Lower leg skin (tissue), 4 donors: ENCODE measurements around the gene CFL1. TPM values are rescaled to one million over a fixed set of nuclear protein-coding genes. Genes with fewer than 3 reads are reported as not detected.

Experiments used
- DNase-seq, 2 donors: peaks; one replicate each; pipeline ENCODE4 v3.0.0-alpha.2; 2019; ENCODE audit warnings: low spot score in 2 of 2
- H3K4me3 ChIP-seq: fragments of 200-600 bp; sonication (generic); 2 replicates; pipeline ENCODE4 v1.5.1; 2017; ENCODE audit warnings: mild to moderate bottlenecking, low read depth; ENCODE audit not compliant: poor library complexity, severe bottlenecking
- POLR2A ChIP-seq, 2 donors: fragments of 450-650 bp; IDR thresholded peaks; one replicate each; pipeline ENCODE4 v1.6.1; 2016 to 2017; ENCODE audit warnings: antibody characterized with exemption in 2 of 2, mild to moderate bottlenecking in 1 of 2, moderate library complexity in 1 of 2
- WGBS, 2 donors: methylation state at CpG; one replicate each; pipeline ENCODE4 v1.1.5; 2018; 5-methylcytosine and 5-hydroxymethylcytosine counted together
- intact Hi-C: fragments of 100-400 bp; cut with DNase I; formaldehyde crosslinking; loops from one replicate; pipeline ENCODE4 v1.15.0; 2023; ENCODE audit warnings: low total_unique reads
- total RNA-seq, 4 donors: library from RNA; depleted of rRNA; stranded (reverse); fragments of >200 nt; gene quantifications; one replicate each; pipeline ENCODE4 v1.1.0, GENCODE V29; 2016
- TF ChIP-seq, protein P1 (sequence below), 3 donors: fragments of 450-650 bp; IDR thresholded peaks; one replicate each; pipeline ENCODE4 v1.5.1; 2016; ENCODE audit warnings: antibody characterized with exemption in 3 of 3, mild to moderate bottlenecking in 3 of 3, moderate library complexity in 2 of 3

The CFL1 gene
- total RNA-seq, 4 donors from 2014 or later, result 417 to 706 (median 504) TPM

DNA sequence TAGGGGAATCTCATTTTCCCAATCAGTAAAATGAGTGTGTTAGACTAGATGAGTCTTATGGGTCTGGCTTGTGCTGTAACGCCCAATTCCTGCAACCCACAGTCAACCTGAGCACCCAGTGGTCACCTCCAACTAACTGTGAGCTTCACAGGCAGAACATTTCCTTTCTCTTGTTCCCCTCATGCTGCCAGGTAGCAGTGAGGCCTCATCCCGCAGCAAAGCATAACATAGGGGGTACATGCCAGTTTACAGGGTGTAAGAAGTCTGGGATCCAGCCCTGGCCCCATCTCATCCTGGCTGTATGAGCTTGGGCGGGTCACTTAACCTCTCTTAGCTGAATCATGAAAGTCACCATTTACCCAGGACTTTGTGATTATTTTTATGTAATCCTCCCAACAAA, 10.9 kb upstream of the CFL1 start:
- intact Hi-C loops, result no loop called here
- no peak for TF ChIP-seq POLR2A (IDR thresholded peaks at IDR 0.05)
- TF ChIP-seq, protein P1, sequence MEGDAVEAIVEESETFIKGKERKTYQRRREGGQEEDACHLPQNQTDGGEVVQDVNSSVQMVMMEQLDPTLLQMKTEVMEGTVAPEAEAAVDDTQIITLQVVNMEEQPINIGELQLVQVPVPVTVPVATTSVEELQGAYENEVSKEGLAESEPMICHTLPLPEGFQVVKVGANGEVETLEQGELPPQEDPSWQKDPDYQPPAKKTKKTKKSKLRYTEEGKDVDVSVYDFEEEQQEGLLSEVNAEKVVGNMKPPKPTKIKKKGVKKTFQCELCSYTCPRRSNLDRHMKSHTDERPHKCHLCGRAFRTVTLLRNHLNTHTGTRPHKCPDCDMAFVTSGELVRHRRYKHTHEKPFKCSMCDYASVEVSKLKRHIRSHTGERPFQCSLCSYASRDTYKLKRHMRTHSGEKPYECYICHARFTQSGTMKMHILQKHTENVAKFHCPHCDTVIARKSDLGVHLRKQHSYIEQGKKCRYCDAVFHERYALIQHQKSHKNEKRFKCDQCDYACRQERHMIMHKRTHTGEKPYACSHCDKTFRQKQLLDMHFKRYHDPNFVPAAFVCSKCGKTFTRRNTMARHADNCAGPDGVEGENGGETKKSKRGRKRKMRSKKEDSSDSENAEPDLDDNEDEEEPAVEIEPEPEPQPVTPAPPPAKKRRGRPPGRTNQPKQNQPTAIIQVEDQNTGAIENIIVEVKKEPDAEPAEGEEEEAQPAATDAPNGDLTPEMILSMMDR (IDR thresholded peaks at IDR 0.05), result no peak
- DNase-seq, result no peak
- 87 to 93% methylated on average over 3 of the region's 3 CpGs for WGBS, 2 donors
- H3K4me3 ChIP-seq, result no peak overlapping the region

DNA sequence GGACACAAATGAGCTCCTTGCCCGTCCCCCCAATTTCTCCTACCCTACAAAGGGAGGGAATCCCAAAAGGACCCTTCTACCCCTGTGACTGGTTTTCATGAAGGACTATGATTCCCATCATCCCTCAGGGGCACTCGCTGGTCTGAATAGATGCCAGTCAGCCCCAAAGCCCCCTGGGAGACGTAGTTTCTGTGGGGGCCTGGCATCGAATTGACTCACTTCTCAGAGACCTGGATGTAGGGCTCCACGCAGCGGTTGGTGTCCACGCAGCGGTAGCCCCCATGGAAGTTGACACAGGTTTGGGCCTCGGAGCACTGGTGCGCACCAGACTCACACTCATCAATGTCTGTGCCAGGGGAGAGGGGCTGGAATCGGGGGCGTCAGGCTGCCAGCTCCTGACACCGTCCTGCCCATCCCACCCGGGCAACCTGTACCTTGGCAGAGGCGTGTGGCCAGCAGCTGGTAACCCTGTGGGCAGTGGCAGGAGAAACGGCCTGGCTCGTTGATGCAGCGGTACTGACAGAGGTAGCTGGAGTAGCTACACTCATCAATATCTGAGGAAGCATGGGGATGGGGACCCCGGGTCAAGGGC, 10.2 kb upstream of the CFL1 start:
- WGBS, 2 donors, result 84 to 89% methylated on average over 11 to 19 of the region's 19 CpGs
- TF ChIP-seq, protein P1 (IDR thresholded peaks at IDR 0.05), result no peak
- no peak for TF ChIP-seq POLR2A (IDR thresholded peaks at IDR 0.05)
- no peak for DNase-seq
- no peak overlapping the region for H3K4me3 ChIP-seq
- intact Hi-C loops, result no loop called here

DNA sequence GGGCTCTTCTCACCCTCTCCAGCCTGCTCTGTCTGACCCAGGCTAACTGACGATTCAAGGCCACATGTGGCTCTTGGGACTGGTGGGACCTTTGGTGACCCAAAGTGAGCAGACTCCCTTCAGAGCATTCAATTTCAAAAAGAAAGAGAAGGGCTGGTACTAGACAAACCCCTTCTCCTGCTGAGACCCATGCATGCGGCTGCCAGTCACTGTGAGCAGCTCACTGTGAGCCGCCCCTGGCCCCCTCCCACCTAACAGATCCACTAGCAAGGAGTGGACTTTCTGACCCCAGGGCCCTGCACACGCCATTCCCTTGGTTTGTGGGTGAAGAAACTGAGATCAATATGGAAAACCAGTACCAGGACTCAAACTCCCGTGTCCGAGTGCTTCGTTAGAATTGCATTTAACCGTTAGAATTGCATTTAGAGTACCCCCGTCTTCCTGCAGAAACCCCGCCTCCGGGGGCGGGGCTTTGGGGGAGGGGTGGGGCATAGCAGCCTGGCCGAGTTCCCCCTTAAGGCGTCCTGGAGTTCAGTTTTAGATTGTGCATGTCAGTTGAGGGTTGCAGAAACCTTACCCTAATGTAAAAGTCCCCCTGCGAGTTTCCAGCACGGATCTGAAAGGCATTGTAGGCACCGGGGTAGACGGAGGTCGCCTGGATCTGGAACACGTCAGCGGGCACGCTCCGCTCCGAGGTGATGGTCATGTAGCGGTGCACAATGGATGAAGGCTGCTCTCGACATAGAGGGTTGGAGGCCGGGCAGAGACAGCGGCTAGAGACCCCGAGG, 9.5 kb upstream of the CFL1 start:
- intact Hi-C loops, result no loop called here
- no peak overlapping the region for H3K4me3 ChIP-seq
- DNase-seq, result no peak
- no peak for TF ChIP-seq POLR2A (IDR thresholded peaks at IDR 0.05)
- TF ChIP-seq, protein P1 (IDR thresholded peaks at IDR 0.05), result no peak
- 68% methylated on average over 29 of the region's 29 CpGs for WGBS, 2 donors

DNA sequence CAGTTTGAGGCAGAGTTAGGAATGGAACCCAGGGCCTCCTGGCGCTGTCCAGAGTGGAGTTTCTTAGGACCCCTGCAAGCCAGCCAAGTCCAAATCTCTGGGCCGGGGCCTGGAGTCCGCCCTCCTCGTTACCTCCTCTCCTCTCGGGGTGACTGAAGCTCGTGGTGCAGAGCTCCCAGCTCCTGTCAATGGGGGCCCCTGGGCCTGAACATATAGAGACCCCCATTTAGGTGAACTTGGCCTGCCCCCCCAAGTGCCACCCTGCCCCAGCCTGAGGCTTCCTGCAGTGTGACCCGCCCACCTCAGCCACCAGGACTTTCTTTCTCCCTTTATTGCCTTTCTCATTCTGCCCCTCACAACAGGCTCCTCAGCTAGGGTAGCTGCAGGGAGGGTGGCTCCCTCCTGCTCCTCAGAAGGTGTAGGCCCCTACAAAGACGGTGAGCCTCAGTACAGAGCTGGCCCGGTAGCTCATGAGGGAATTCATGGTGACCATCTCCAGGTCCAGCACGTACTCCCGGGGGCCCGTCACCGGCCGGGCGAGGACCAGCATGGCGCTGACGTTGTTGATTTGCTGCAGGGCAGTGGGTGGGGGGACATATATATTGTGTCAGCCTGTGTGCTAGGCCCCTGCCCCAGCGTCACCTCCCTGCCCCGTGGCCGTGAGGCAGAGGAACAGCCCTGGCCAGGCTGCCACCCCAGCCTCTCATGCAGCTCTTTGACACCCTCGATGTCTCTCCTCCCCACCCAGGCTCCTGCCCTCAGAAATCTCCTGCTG, 8.7 kb upstream of the CFL1 start:
- H3K4me3 ChIP-seq, result no peak overlapping the region
- no peak for TF ChIP-seq POLR2A (IDR thresholded peaks at IDR 0.05)
- TF ChIP-seq, protein P1 (IDR thresholded peaks at IDR 0.05), result no peak
- intact Hi-C loops, result no loop called here
- 74 to 87% methylated on average over 14 to 21 of the region's 21 CpGs for WGBS, 2 donors
- no peak for DNase-seq

DNA sequence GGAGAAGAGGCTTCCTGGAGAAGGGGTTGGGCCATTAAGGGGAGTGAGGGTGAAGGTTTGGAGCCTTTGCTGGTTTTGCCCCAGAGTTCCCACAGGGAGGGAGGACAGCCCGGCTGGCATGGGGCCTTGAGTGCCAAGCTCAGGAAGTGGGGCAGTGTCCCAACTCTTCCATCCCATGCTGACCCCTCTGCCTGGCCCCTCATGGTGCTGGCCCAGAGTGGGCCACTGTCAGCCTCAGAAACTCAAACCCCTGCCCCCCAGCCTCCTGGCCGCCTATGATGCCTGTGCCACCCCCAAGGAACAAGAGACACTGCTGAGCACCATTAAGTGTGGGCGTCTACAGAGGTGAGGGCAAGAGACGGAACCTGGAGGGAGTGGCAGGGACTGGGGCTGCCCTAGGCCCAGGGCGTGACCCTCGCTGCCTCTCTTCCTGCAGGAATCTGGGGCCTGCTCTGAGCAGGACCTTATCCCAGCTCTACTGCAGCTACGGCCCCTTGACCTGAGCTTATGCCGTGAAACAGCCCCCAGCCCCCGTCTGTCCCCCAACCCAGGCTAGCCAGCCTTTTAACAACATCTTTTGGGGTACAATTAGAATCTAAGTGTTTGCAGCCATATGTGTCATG, 7.7 kb upstream of the CFL1 start:
- TF ChIP-seq, protein P1 (IDR thresholded peaks at IDR 0.05), result no peak
- TF ChIP-seq POLR2A (IDR thresholded peaks at IDR 0.05), result no peak
- no peak for DNase-seq
- 76 to 81% methylated on average over 9 of the region's 9 CpGs for WGBS, 2 donors
- H3K4me3 ChIP-seq, result no peak overlapping the region
- intact Hi-C loops, result no loop called here
